Neuronal stem cell (in vitro differentiated cells): Measurements from ENCODE around the gene RELB.
A peak's percentile ranks its signal among the peaks of the same experiment; 100 is the strongest.

Source experiments
- DNase-seq: peaks from one replicate; pipeline ENCODE4 v3.0.0-alpha.2; 2013; ENCODE audit warnings: low spot score
- H2AFZ ChIP-seq: one replicate; pipeline ENCODE4 v1.6.1; 2013; ENCODE audit warnings: mild to moderate bottlenecking, low read length, inconsistent platforms
- H2AK5ac ChIP-seq: 2 replicates; pipeline ENCODE4 v1.6.1; 2013; ENCODE audit warnings: low read depth, mild to moderate bottlenecking, inconsistent platforms, low read length, moderate library complexity, mixed read lengths
- H2BK120ac ChIP-seq: 2 replicates; pipeline ENCODE4 v1.6.1; 2013; ENCODE audit warnings: low read depth, mild to moderate bottlenecking, inconsistent platforms, low read length, moderate library complexity, mixed read lengths
- H2BK12ac ChIP-seq: one replicate; pipeline ENCODE4 v1.6.1; 2013; ENCODE audit warnings: low read length, inconsistent platforms
- H2BK15ac ChIP-seq: 2 replicates; pipeline ENCODE4 v1.6.1; 2013; ENCODE audit warnings: mild to moderate bottlenecking, low read length, inconsistent platforms, mixed read lengths
- H2BK5ac ChIP-seq: one replicate; pipeline ENCODE4 v1.6.1; 2013; ENCODE audit warnings: inconsistent platforms, mild to moderate bottlenecking, low read length, moderate library complexity
- H3K14ac ChIP-seq: one replicate; pipeline ENCODE4 v1.6.1; 2013; ENCODE audit warnings: low read length, inconsistent platforms
- H3K18ac ChIP-seq: 2 replicates; pipeline ENCODE4 v1.6.1; 2013; ENCODE audit warnings: low read length, inconsistent platforms
- H3K23ac ChIP-seq: 2 replicates; pipeline ENCODE4 v1.6.1; 2013; ENCODE audit warnings: low read depth, mild to moderate bottlenecking, mixed read lengths, low read length, inconsistent platforms; ENCODE audit not compliant: poor library complexity
- H3K27ac ChIP-seq: replicated peaks from 3 replicates; pipeline ENCODE4 v1.5.1; 2013; ENCODE audit warnings: low read length, inconsistent platforms
- H3K27me3 ChIP-seq, 3 experiments: 2 replicates each; pipeline ENCODE4 v1.6.1; 2013; ENCODE audit warnings: low read length in 3 of 3, mild to moderate bottlenecking in 2 of 3, inconsistent platforms in 1 of 3, low read depth in 1 of 3, mixed read lengths in 1 of 3, moderate library complexity in 1 of 3; ENCODE audit not compliant: control insufficient read depth in 3 of 3, insufficient read depth in 3 of 3
- H3K36me3 ChIP-seq, 2 donors: replicated peaks in 1 of 2; 2 replicates each; pipeline ENCODE4 v1.6.1; 2013; ENCODE audit warnings: low read length in 2 of 2; ENCODE audit not compliant: control insufficient read depth in 2 of 2, insufficient read depth in 2 of 2
- H3K4ac ChIP-seq: 2 replicates; pipeline ENCODE4 v1.6.1; 2013; ENCODE audit warnings: inconsistent platforms, mild to moderate bottlenecking, low read length, moderate library complexity
- H3K4me1 ChIP-seq, 2 donors: 1 replicate in 1 of 2; 2 replicates in 1 of 2; pipeline ENCODE4 v1.6.1; 2013; ENCODE audit warnings: low read length in 2 of 2, low read depth in 1 of 2; ENCODE audit not compliant: control insufficient read depth in 2 of 2, insufficient read depth in 1 of 2
- H3K4me2 ChIP-seq: one replicate; pipeline ENCODE4 v1.6.1; 2013; ENCODE audit warnings: mild to moderate bottlenecking, low read length, inconsistent platforms; ENCODE audit not compliant: insufficient read depth, poor library complexity, severe bottlenecking
- H3K4me3 ChIP-seq, 2 donors: 2 replicates each; pipeline ENCODE4 v1.5.1; 2013; ENCODE audit warnings: low read length in 2 of 2, mild to moderate bottlenecking in 2 of 2, inconsistent platforms in 1 of 2, moderate library complexity in 1 of 2
- H3K79me1 ChIP-seq: one replicate; pipeline ENCODE4 v1.6.1; 2013; ENCODE audit warnings: low read depth, mild to moderate bottlenecking, inconsistent platforms, low read length, moderate library complexity
- H3K9ac ChIP-seq: one replicate; pipeline ENCODE4 v1.6.1; 2013; ENCODE audit warnings: mild to moderate bottlenecking, low read depth, low read length, inconsistent platforms; ENCODE audit not compliant: poor library complexity
- H3K9me3 ChIP-seq, 2 donors: replicated peaks in 1 of 2; 2 replicates each; pipeline versions ENCODE3 to v1.6.1; 2013; ENCODE audit warnings: low read length in 2 of 2, mild to moderate bottlenecking in 2 of 2, inconsistent platforms in 1 of 2, low read depth in 1 of 2, mixed read lengths in 1 of 2, moderate library complexity in 1 of 2; ENCODE audit not compliant: control insufficient read depth in 2 of 2, insufficient read depth in 1 of 2
- H4K8ac ChIP-seq: one replicate; pipeline ENCODE4 v1.6.1; 2013; ENCODE audit warnings: low read depth, mild to moderate bottlenecking, inconsistent platforms, low read length, moderate library complexity
- H4K91ac ChIP-seq: one replicate; pipeline ENCODE4 v1.6.1; 2013; ENCODE audit warnings: low read length, low read depth, mild to moderate bottlenecking, inconsistent platforms; ENCODE audit not compliant: poor library complexity
- WGBS, 2 donors: extraction: QIAGEN DNeasy Blood & Tissue Kit; methylation state at CpG; one replicate each; pipeline ENCODE4 v1.1.7; 2013; ENCODE audit warnings: missing lambda C conversion rate in 2 of 2, mixed read lengths in 1 of 2; ENCODE audit not compliant: insufficient read length in 2 of 2, insufficient replicate concordance in 1 of 2; ENCODE audit errors: extremely low coverage in 2 of 2; 5-methylcytosine and 5-hydroxymethylcytosine counted together

The RELB gene

DNA sequence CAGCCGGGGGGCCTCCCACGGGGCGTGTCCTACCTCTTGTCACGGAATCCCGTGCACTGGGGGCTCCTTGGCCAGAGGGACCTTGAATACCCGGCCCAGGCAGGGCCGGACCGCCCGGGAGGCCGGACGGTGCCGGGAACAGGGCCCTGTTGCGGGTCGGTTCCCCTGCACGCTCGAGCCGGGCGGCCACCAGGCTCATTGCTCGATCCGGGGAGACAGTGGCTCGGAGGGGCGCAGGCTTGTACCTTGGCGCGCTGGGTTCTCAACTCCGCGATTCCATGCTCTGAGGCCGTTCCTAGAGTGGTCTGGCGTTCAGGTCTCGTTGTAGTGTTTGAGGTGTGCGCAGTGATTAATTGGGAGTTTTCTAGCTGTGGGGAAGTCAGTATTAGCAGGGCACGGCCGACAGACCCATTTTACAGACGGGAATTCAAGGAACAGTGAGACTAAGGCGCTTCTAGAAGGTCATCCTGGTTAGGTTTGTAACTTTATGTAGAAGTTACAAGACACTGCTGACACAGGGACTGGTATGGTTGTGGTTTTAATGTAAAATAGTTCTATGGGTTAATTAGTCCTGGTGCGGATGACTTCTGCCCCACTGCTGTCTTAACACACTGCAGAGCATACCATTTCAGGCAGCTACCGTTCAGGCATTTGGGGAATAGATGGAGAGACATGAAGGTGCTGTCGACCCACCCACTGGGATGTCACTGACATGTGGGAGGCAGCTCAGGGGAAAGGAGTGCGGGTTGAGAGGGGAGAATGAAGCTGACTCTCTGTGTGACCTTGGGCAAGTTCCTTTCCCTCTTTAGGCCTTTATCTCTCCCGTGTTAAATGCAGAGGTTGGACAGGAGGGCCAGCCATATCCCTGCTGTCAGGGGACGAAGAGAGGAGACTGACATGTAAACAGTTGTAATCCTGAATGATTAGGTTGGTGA lies 45.5 kb upstream of the RELB start:
- H4K91ac ChIP-seq = no peak overlapping the region
- H3K79me1 ChIP-seq = peaks cover 20% of the 10 kb centered on the region
- no peak overlapping the region for H2BK15ac ChIP-seq
- peak overlapping the region; percentile 89 for H3K18ac ChIP-seq
- H2BK12ac ChIP-seq = no peak overlapping the region
- no peak overlapping the region for H3K4ac ChIP-seq
- peaks cover 5 to 17% of the 10 kb centered on the region in 2 donors for H3K36me3 ChIP-seq
- no peak for DNase-seq
- H2AFZ ChIP-seq = peak overlapping the region; percentile 82
- no peaks in the 10 kb centered on the region for H3K9me3 ChIP-seq
- H3K14ac ChIP-seq = peak overlapping the region; percentile 99
- H2AK5ac ChIP-seq = no peak overlapping the region
- H3K4me1 ChIP-seq = peaks cover 6 to 11% of the 10 kb centered on the region in 2 donors
- WGBS, 2 donors = no CpG with 5 or more reads among the region's 40 CpGs
- peak overlapping the region; percentile 68 to 97 for H3K4me3 ChIP-seq
- H3K4me2 ChIP-seq = peak overlapping the region; percentile 72
- H3K27me3 ChIP-seq = no peaks in the 10 kb centered on the region
- no peak overlapping the region for H4K8ac ChIP-seq
- H3K23ac ChIP-seq = peak overlapping the region; percentile 87
- H2BK5ac ChIP-seq = peak overlapping the region; percentile 92
- no peak overlapping the region for H3K27ac ChIP-seq
- H2BK120ac ChIP-seq = no peak overlapping the region
- H3K9ac ChIP-seq = peak overlapping the region; percentile 95

DNA sequence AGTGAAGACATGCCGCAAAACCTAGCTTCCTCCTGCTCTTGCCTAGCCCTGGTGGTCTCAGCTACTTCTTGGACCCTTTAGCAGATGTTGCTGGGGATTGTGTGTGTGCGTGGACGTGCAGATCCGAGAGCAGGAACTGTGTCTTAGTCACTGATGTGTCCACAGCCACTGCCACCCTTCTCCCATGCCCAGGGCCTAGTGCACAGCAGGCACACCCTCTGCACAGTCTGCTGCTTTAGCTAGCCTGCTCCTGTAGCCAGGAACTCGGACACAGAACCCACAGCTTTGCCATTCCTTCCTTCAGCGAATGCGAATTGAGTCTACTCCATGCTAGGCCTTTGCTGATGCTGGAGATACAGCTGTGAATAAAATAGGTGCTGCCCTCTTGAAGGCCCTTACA lies 43.7 kb upstream of the RELB start:
- Histone ChIP-seq H3K4me3 (peak overlapping the region; percentile 17 to 68), H4K8ac (no peak overlapping the region)
- no CpG with 5 or more reads among the region's 7 CpGs for whole genome bisulfite sequencing, 2 donors

DNA sequence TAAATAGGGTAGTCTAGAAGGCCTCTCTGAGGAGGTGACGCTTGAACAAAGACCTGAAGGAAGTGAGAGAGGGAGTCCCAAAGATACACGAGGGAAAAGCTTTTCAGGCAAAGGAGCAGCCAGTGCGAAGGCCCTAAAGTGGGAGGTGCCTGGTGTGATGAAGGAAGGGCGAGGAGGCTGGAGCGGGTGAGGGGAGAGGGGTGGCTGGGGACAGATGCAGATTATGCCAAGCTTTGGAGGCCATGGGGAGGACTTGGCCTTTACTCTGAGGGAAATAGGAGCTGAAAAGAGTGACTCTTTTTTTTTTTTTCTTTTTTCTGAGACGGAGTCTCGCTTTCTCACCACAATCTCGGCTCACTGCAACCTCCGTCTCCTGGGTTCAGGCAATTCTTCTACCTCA lies 43.2 kb upstream of the RELB start:
- Histone ChIP-seq H3K4me3 (no peak overlapping the region), H2BK5ac (no peak overlapping the region), H3K4me1 (peaks cover 6 to 11% of the 10 kb centered on the region in 2 donors), H3K4me2 (no peak overlapping the region), H4K8ac (no peak overlapping the region), H3K18ac (no peak overlapping the region), H2AK5ac (no peak overlapping the region), H2AFZ (no peak overlapping the region), H3K23ac (no peak overlapping the region), H3K9ac (peak overlapping the region; percentile 13), H4K91ac (no peak overlapping the region), H3K9me3 (no peaks in the 10 kb centered on the region), H3K27ac (no peak overlapping the region), H2BK15ac (no peak overlapping the region), H3K27me3 (no peaks in the 10 kb centered on the region), H3K14ac (no peak overlapping the region), H3K79me1 (peaks cover 20% of the 10 kb centered on the region), H3K36me3 (peaks cover 11 to 36% of the 10 kb centered on the region in 2 donors), H2BK120ac (no peak overlapping the region), H3K4ac (no peak overlapping the region), H2BK12ac (no peak overlapping the region)
- no peak for DNase-seq
- no CpG with 5 or more reads among the region's 9 CpGs for WGBS, 2 donors

More for the DNA sequence above, 43.7 kb upstream of the RELB start:
- H3K36me3 ChIP-seq = peaks cover 11 to 35% of the 10 kb centered on the region in 2 donors
- peaks cover 20% of the 10 kb centered on the region for H3K79me1 ChIP-seq
- no peak overlapping the region for H2BK120ac ChIP-seq
- H2BK5ac ChIP-seq = no peak overlapping the region
- no peak overlapping the region for H2BK15ac ChIP-seq
- no peak overlapping the region for H3K4ac ChIP-seq
- H3K14ac ChIP-seq = no peak overlapping the region
- no peaks in the 10 kb centered on the region for H3K27me3 ChIP-seq
- H2BK12ac ChIP-seq = peak overlapping the region; percentile 46
- H3K23ac ChIP-seq = no peak overlapping the region
- H3K4me1 ChIP-seq = peaks cover 6 to 11% of the 10 kb centered on the region in 2 donors
- no peak overlapping the region for H2AFZ ChIP-seq
- H3K27ac ChIP-seq = no peak overlapping the region
- peak overlapping the region; percentile 86 for H3K9ac ChIP-seq
- H3K9me3 ChIP-seq = no peaks in the 10 kb centered on the region
- no peak overlapping the region for H2AK5ac ChIP-seq
- H3K18ac ChIP-seq = no peak overlapping the region
- DNase-seq = no peak
- no peak overlapping the region for H3K4me2 ChIP-seq
- no peak overlapping the region for H4K91ac ChIP-seq

DNA sequence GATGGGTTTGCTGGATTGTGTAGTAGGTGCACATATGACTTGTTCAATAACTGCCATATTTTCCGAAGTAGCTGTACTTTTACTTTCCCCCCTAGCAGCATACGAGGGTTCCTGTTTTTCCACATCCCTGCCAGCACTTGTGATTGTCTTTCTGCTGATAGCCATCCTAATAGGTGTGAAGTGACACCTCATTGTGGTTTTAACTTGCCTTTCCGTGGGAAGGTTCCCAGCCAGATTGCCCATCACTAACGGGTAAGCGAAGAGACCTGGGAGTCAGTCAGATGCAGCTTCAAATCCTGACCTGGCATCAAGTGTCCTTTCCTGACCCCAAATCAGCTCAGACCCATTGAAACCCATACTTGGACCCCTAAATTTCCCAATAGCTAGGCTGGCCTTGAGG lies 41.6 kb upstream of the RELB start:
- Histone ChIP-seq H3K79me1 (peaks cover 20% of the 10 kb centered on the region), H4K8ac (no peak overlapping the region), H3K14ac (no peak overlapping the region), H3K27ac (no peak overlapping the region), H3K9me3 (no peaks in the 10 kb centered on the region), H3K4me3 (no peak overlapping the region), H3K18ac (no peak overlapping the region), H2BK12ac (no peak overlapping the region), H3K9ac (no peak overlapping the region), H2AK5ac (no peak overlapping the region), H2BK120ac (no peak overlapping the region), H2BK15ac (no peak overlapping the region), H3K27me3 (no peaks in the 10 kb centered on the region), H2BK5ac (no peak overlapping the region), H3K23ac (no peak overlapping the region), H4K91ac (no peak overlapping the region), H3K4me2 (no peak overlapping the region), H3K36me3 (peaks cover 14 to 43% of the 10 kb centered on the region in 2 donors), H2AFZ (no peak overlapping the region), H3K4ac (no peak overlapping the region), H3K4me1 (peaks cover 6 to 8% of the 10 kb centered on the region in 2 donors)
- WGBS, 2 donors = no CpG with 5 or more reads among the region's 5 CpGs
- DNase-seq = no peak
